Gastroesophageal sphincter (tissue), 4 donors: ENCODE results near the gene SEMA6C. TPM values are rescaled to one million over a fixed set of nuclear protein-coding genes. Genes with fewer than 3 reads are reported as not detected.

Experiments used
- ATAC-seq: fragments of 150-250 bp; one replicate; pipeline ENCODE4 v1.9.1; 2016; ENCODE audit warnings: mild to moderate bottlenecking, moderate library complexity
- H3K27ac ChIP-seq, 4 donors: fragments of 200-600 bp; sonication (generic) in 3 of 4; 1 replicate in 3 of 4; 2 replicates in 1 of 4; pipeline ENCODE4 v1.5.1; 2016 to 2019
- H3K27me3 ChIP-seq: fragments of 200-600 bp; sonication (generic); one replicate; pipeline ENCODE4 v1.5.1; 2019
- H3K36me3 ChIP-seq, 2 donors: fragments of 200-600 bp; sonication (generic); one replicate each; pipeline ENCODE4 v1.5.1; 2019; ENCODE audit warnings: control low read depth in 1 of 2
- H3K4me1 ChIP-seq, 3 donors: fragments of 200-600 bp; sonication (generic); 1 replicate in 2 of 3; 2 replicates in 1 of 3; pipeline ENCODE4 v1.5.1; 2016 to 2019; ENCODE audit warnings: control low read depth in 2 of 3
- H3K4me3 ChIP-seq, 2 donors: fragments of 200-600 bp; sonication (generic); one replicate each; pipeline ENCODE4 v1.5.1; 2019; ENCODE audit warnings: mild to moderate bottlenecking in 1 of 2, moderate library complexity in 1 of 2
- H3K9me3 ChIP-seq, 3 donors: fragments of 200-600 bp; sonication (generic); one replicate each; pipeline ENCODE4 v1.5.1; 2017 to 2019; ENCODE audit warnings: control low read depth in 2 of 3
- EP300 ChIP-seq: sonication (generic); formaldehyde crosslinking; IDR thresholded peaks from one replicate; pipeline ENCODE4 v1.6.1; 2017; ENCODE audit warnings: antibody characterized with exemption, mild to moderate bottlenecking
- POLR2A ChIP-seq, 2 donors: fragments of 450-650 bp; IDR thresholded peaks; one replicate each; pipeline ENCODE4 v1.6.1; 2017; ENCODE audit warnings: antibody characterized with exemption in 2 of 2, mild to moderate bottlenecking in 2 of 2, moderate library complexity in 1 of 2
- POLR2AphosphoS5 ChIP-seq: sonication (generic); formaldehyde crosslinking; IDR thresholded peaks from one replicate; pipeline ENCODE4 v1.6.1; 2017; ENCODE audit warnings: antibody characterized with exemption
- WGBS, 2 donors: methylation state at CpG; one replicate each; pipeline ENCODE4 v1.1.5; 2018; ENCODE audit warnings: low coverage in 1 of 2; 5-methylcytosine and 5-hydroxymethylcytosine counted together
- total RNA-seq, 4 donors: library from RNA; depleted of rRNA; stranded (reverse); fragments of >200 nt; gene quantifications; one replicate each; pipeline ENCODE4 v1.1.0, GENCODE V29; 2016
- TF ChIP-seq, protein P1 (sequence below), 4 experiments: fragments of 200-600 bp in 2 of 4; fragments of 450-650 bp in 2 of 4; sonication (generic) in 1 of 4; IDR thresholded peaks; one replicate each; pipeline ENCODE4 v1.5.1; 2017 to 2019; ENCODE audit warnings: antibody characterized with exemption in 4 of 4, mild to moderate bottlenecking in 2 of 4, moderate library complexity in 2 of 4

Gene SEMA6C
- total RNA-seq, 4 donors from 2014 or later, result 6.1 to 13.9 (median 8.0) TPM

DNA sequence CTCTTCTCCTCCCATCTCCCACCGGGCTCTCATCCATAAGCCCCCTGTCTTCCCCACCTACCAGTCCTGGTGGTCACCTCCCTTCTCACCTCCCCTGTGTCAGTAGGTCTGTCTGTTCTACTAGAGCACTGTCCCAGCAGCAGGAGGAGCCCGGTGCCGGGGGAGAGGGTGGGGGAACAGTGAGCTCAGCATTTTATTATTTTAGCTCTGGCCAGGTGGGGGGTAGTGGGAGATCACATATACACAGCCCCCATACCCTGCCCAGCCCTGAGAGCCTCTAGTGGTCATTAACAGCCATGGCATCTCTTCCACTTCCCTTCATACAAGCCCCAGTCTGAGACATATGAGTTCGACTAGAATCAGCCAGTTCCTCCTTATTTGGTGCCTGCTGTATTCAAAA lies 29.4 kb upstream of the SEMA6C start, which contains the start of gene TMOD4:
TSS of gene TMOD4 (minus strand) at position 119 of the 400 bp plus-strand sequence. CDS start 1,106 bp downstream, outside the sequence.
- H3K9me3 ChIP-seq, result no peaks in the 10 kb centered on the region

DNA sequence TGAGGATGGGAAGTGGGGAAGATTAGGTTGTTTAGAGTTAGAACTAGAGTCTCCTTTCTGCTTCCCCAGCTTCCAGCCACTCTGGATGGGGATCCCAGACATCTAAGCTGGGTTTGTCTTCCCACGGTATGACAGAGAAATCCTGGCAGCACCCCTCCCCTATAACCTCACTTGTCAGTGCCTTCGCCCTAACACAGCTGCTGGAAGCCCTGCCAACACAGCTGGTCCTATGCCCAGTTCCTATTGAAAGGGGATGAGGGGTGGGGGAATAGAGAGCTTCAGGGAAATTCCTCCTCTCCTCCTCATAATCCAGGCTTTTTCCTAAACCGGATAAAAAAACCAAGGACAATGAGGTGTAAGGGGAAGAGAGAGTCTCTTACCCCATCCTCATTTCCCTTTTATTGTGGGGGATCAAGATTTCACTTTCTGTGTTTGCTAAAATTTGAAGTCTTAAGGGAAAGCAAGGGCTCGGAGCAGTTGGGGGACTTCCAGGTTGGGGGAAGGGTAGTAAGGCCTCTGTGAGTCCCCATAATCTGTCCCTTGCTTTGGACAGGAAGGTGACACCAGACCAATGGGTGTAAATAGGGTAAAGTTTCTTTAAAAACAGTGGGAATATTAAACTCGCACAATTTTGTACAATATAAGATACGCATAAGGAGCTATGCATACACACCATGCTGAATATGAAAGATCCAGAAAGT lies 28.8 kb upstream of the SEMA6C start:
- no peaks in the 10 kb centered on the region for H3K27me3 ChIP-seq
- peak overlapping the region; percentile 49 to 79 (median 66) for H3K27ac ChIP-seq
- 49 to 55% methylated on average over 3 to 5 of the region's 6 CpGs for WGBS, 2 donors
- peaks cover 0 to 30% (median 10%) of the 10 kb centered on the region in 3 donors for H3K4me1 ChIP-seq
- TF ChIP-seq POLR2A (IDR thresholded peaks at IDR 0.05) (no peak), POLR2AphosphoS5 (peak; percentile 15)
- H3K36me3 ChIP-seq, result peaks cover 0 to 79% of the 10 kb centered on the region in 2 donors
- no peaks in the 10 kb centered on the region for H3K9me3 ChIP-seq
- peak; percentile 43 for ATAC-seq
- no peak overlapping the region for H3K4me3 ChIP-seq

More for the DNA sequence above, 29.4 kb upstream of the SEMA6C start, which contains the start of gene TMOD4:
- peak within 1 kb of the TSS; percentile 49 to 79 (median 66) for H3K27ac ChIP-seq
- TF ChIP-seq, protein P1, sequence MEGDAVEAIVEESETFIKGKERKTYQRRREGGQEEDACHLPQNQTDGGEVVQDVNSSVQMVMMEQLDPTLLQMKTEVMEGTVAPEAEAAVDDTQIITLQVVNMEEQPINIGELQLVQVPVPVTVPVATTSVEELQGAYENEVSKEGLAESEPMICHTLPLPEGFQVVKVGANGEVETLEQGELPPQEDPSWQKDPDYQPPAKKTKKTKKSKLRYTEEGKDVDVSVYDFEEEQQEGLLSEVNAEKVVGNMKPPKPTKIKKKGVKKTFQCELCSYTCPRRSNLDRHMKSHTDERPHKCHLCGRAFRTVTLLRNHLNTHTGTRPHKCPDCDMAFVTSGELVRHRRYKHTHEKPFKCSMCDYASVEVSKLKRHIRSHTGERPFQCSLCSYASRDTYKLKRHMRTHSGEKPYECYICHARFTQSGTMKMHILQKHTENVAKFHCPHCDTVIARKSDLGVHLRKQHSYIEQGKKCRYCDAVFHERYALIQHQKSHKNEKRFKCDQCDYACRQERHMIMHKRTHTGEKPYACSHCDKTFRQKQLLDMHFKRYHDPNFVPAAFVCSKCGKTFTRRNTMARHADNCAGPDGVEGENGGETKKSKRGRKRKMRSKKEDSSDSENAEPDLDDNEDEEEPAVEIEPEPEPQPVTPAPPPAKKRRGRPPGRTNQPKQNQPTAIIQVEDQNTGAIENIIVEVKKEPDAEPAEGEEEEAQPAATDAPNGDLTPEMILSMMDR (IDR thresholded peaks at IDR 0.05), result peak in 3 of 4 experiments; percentile 51 to 53 (median 52)
- no peak for TF ChIP-seq POLR2A (IDR thresholded peaks at IDR 0.05)
- H3K4me3 ChIP-seq, result no peak within 1 kb of the TSS
- H3K4me1 ChIP-seq, result peaks cover 0 to 30% (median 10%) of the 10 kb centered on the region in 3 donors
- peaks cover 0 to 86% of the 10 kb centered on the region in 2 donors for H3K36me3 ChIP-seq
- 33 to 55% methylated on average over 2 to 3 of the region's 4 CpGs for WGBS, 2 donors
- H3K27me3 ChIP-seq, result no peaks in the 10 kb centered on the region
- ATAC-seq, result peak; percentile 63

- no peak overlapping the region for H3K27ac ChIP-seq
- WGBS, 2 donors, result 87 to 88% methylated on average over 3 to 5 of the region's 5 CpGs
- H3K4me3 ChIP-seq, result no peak overlapping the region
- no peaks in the 10 kb centered on the region for H3K27me3 ChIP-seq
- no peaks in the 10 kb centered on the region for H3K9me3 ChIP-seq
- no peak for TF ChIP-seq EP300
- TF ChIP-seq, protein P1 (IDR thresholded peaks at IDR 0.05), result no peak
- no peak for TF ChIP-seq POLR2AphosphoS5
- TF ChIP-seq POLR2A (IDR thresholded peaks at IDR 0.05), result no peak
- peaks cover 4 to 45% (median 19%) of the 10 kb centered on the region in 3 donors for H3K4me1 ChIP-seq
- peaks cover 0 to 71% of the 10 kb centered on the region in 2 donors for H3K36me3 ChIP-seq
- ATAC-seq, result no peak
These were observed 24.8 kb upstream of the SEMA6C start for GRCh38 chr1:151171190-151171589.

- no peaks in the 10 kb centered on the region for H3K9me3 ChIP-seq
- 79% methylated on average over 5 of the region's 6 CpGs; no CpG with 5 or more reads in 1 of the 2 donors for WGBS, 2 donors
- H3K4me1 ChIP-seq, result peaks cover 4 to 50% (median 22%) of the 10 kb centered on the region in 3 donors
- peak overlapping the region in 1 of 2 donors; percentile 70 for H3K4me3 ChIP-seq
- no peaks in the 10 kb centered on the region for H3K27me3 ChIP-seq
- peak overlapping the region in 2 of 4 donors; percentile 90 for H3K27ac ChIP-seq
- peaks cover 0 to 36% of the 10 kb centered on the region in 2 donors for H3K36me3 ChIP-seq
- TF ChIP-seq, protein P1 (IDR thresholded peaks at IDR 0.05), result no peak
- TF ChIP-seq EP300, result no peak
- no peak for TF ChIP-seq POLR2AphosphoS5
- no peak for TF ChIP-seq POLR2A (IDR thresholded peaks at IDR 0.05)
- ATAC-seq, result no peak
These were observed 20.7 kb upstream of the SEMA6C start for GRCh38 chr1:151167116-151167515.

DNA sequence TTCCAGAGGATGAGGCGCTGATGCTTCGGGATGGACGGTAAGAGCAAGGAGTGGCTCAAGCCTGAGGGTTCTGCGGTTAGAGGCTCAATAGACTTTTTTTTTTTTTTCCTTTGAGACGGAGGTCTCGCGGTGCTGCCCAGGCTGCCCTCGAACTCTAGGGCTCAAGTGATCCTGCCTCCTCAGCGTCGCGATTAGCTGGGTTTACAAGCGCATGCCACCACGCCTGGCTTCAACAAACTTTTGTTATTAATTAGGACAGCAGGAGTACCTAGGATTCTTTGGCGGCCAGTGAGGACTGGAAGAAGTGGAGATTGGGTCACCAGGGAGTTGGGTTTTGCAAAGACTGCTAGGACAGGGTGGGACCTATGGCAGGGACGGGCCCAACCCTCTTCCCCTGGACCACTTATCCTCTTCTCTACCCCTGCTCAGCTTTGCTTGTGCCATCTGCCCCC lies 20.1 kb upstream of the SEMA6C start:
- Histone ChIP-seq H3K36me3 (peaks cover 0 to 39% of the 10 kb centered on the region in 2 donors), H3K4me1 (peaks cover 4 to 52% (median 22%) of the 10 kb centered on the region in 3 donors), H3K27me3 (no peaks in the 10 kb centered on the region), H3K9me3 (no peaks in the 10 kb centered on the region), H3K4me3 (peak overlapping the region; percentile 70 to 96), H3K27ac (peak overlapping the region; percentile 76 to 96 (median 90))
- ATAC-seq, result no peak
- TF ChIP-seq, protein P1 (IDR thresholded peaks at IDR 0.05), result no peak
- TF ChIP-seq EP300, result no peak
- no peak for TF ChIP-seq POLR2AphosphoS5
- TF ChIP-seq POLR2A (IDR thresholded peaks at IDR 0.05), result no peak
- WGBS, 2 donors, result 0% methylated on average over 4 to 10 of the region's 15 CpGs
